GM12872 (cell line): Measurements from ENCODE around the gene BRD7.

Experiments
- CTCF ChIP-seq: IDR thresholded peaks from 3 replicates; pipeline ENCODE4 v1.5.1; 2011; ENCODE audit warnings: low read depth, mild to moderate bottlenecking, low read length, moderate library complexity; ENCODE audit not compliant: insufficient read depth

The BRD7 gene

DNA sequence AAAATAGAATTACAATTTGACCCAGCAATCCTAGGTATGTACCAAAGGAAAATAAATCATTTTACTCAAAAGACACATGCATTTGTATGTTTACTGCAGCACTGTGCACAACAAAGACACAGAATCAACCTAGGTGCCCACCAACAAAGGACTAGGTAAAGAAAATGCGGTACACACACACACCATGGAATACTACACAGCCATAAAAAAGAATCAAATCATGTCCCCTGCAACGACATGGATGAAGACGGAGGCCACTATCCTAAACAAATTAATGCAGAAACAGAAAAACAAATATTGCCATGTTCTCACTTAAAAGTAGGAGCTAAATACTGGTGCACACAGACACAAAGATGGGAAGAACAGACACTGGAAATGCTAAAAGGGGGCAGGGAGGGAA lies 36.2 kb downstream of the BRD7 start:
- no peak for TF ChIP-seq CTCF

- TF ChIP-seq CTCF: no peak
These were observed 37.2 kb downstream of the BRD7 start for GRCh38 chr16:50331570-50331969.

GRCh38 chr16:50329446-50330189 lies 39.2 kb downstream of the BRD7 start:
- TF ChIP-seq CTCF: no peak

GRCh38 chr16:50326835-50327465 lies 41.8 kb downstream of the BRD7 start:
- TF ChIP-seq CTCF: peak; percentile 76

DNA sequence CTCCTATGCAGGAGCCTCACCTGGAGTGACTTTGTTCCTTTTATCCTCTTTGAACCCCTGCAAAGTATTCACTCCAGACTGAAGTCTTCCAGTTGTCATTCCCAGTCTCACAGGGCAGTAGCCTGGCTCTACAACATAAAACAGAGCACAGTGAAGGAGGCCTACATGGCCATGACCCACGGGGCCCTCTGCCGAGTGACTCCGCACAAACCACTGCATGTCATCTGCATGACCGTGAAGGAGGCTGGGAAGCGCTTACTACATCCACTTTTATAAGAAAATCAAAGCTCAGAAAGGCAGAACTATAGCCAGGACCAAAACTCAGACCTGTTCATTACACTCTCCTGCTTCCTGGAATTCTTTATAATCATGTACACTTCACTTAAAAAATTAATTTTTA lies 42.5 kb downstream of the BRD7 start:
- TF ChIP-seq CTCF: no peak

DNA sequence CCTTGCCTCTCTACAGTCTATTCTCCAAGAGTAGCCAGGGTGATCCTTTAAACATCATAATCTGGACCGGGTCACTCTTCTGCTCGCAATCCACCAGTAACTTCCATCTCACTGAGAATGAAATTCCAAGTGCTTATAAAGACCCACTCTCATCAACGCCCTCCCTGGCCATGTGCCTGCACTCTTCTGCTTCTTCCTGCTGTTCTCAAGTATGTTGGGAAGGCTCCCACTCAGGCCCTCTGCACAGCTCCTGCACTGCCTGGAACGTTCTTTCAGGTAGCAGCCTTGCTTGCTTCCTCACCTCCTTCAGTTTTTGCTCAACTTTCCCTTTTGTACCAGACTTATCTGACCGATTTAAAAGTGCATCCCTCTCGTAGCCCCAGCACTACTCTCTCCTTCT lies 44.4 kb downstream of the BRD7 start:
- no peak for TF ChIP-seq CTCF

GRCh38 chr16:50323335-50324011 lies 45.3 kb downstream of the BRD7 start:
- TF ChIP-seq CTCF: peak; percentile 24; the same call in 1 of the 3 replicates
